ENCODE results near the gene TCF4.

Gene TCF4

GRCh38 chr18:55306359-55307024 lies 281.5 kb downstream of the TCF4 start:
- Histone ChIP-seq H3K79me1 (ENCODE audit: low read length) (no peaks in the 10 kb centered on the region), H3K23ac (ENCODE audit: low read length) (no peak overlapping the region), H2BK12ac (ENCODE audit: low read length) (no peak overlapping the region), H4K91ac (ENCODE audit: low read depth, low read length) (no peak overlapping the region), H4K8ac (ENCODE audit: low read depth, low read length) (no peak overlapping the region), H4K12ac (ENCODE audit: low read depth, low read length) (no peak overlapping the region), H3K18ac (ENCODE audit: low read length) (no peak overlapping the region), H3K4ac (ENCODE audit: low read depth, low read length) (no peak overlapping the region), H3K79me2 (ENCODE audit: control insufficient read depth, insufficient read depth, low read length, poor library complexity) (no peaks in the 10 kb centered on the region), H2BK120ac (ENCODE audit: insufficient read depth, low read length, poor library complexity) (no peak overlapping the region), H2AK5ac (ENCODE audit: low read length) (no peak overlapping the region), H3K4me3 (ENCODE audit: low read depth, low read length) (no peak overlapping the region), H3K36me3 (ENCODE audit: control insufficient read depth in 1 of 2, insufficient read depth in 2 of 2, low read length in 2 of 2) (peaks cover 0 to 3% of the 10 kb centered on the region in 2 experiments), H3K27ac (ENCODE audit: low read depth, low read length) (no peak overlapping the region), H3K4me2 (ENCODE audit: low read length) (no peak overlapping the region), H3K9me3 (ENCODE audit: insufficient read depth, low read depth, low read length) (no peaks in the 10 kb centered on the region), H3K9ac (ENCODE audit: low read length) (no peak overlapping the region), H3K4me1 (ENCODE audit: control insufficient read depth in 1 of 2, insufficient read depth in 2 of 2, low read length in 2 of 2) (peaks cover 0 to 2% of the 10 kb centered on the region in 2 experiments), H3K27me3 (ENCODE audit: insufficient read depth, low read length) (no peaks in the 10 kb centered on the region), H2BK5ac (ENCODE audit: low read depth, low read length, poor library complexity) (no peak overlapping the region), H2AFZ (ENCODE audit: insufficient read depth, low read length, poor library complexity) (no peak overlapping the region), H3K14ac (ENCODE audit: low read length) (no peak overlapping the region)
- WGBS (ENCODE audit: extremely low coverage, insufficient coverage, insufficient read length), result no CpG with 5 or more reads among the region's 2 CpGs
- no peak for DNase-seq

DNA sequence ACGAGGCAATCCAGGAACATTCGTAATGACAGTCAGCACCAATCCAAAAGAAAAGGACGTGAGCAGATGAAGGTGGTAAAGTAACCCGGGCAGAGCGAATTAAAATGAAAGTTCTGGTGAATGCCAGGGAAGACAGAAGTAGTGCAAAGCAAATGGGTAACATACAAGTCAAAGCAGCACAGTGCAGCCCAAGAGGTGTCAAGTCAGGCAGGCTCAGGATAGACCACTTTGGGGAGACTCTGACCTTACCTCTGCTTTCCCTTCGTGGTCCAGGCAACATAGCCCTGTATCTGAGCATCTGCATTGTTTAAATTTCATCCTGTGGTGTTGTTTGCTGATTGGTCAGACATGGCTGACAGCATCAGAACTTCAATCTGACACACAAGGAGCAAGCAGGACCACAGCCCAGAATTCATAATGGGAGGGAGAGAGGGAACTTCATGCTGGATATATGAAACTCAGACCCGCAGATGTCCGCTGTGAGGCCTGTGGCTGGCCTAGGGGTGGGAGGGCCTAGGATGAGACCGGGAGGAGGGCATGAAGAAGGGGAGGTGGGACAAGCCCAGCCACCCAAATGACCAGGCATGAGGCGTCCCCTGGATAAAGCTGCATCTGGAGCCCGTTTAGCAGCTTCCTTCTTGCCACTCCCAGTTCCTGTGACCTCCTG lies 285.7 kb downstream of the TCF4 start:
- WGBS (ENCODE audit: extremely low coverage, insufficient coverage, insufficient read length), result no CpG with 5 or more reads among the region's 11 CpGs

DNA sequence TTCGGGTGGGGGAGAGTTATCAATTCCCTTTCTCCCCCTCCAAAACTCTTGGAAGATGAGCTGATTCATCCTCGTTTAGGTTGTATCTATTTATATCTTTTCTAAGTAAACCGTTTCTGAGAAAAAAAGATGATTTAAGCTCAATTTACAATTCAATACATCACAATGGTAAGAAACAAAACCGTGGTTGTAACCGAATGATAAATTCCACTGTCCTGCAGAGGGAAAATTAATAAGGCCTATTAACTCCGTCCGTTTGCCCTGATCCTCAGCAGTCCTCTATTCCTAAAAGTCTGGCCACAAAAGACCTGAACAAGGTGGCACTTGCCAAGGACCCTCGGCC lies 286.2 kb downstream of the TCF4 start:
- Histone ChIP-seq H3K79me2 (ENCODE audit: control insufficient read depth, insufficient read depth, low read length, poor library complexity) (no peaks in the 10 kb centered on the region), H2BK5ac (ENCODE audit: low read depth, low read length, poor library complexity) (no peak overlapping the region)
- no CpG with 5 or more reads among the region's 8 CpGs for WGBS (ENCODE audit: extremely low coverage, insufficient coverage, insufficient read length)

More for the DNA sequence above, 285.7 kb downstream of the TCF4 start:
- Histone ChIP-seq H3K79me2 (ENCODE audit: control insufficient read depth, insufficient read depth, low read length, poor library complexity) (no peaks in the 10 kb centered on the region), H2AK5ac (ENCODE audit: low read length) (no peak overlapping the region), H3K36me3 (ENCODE audit: control insufficient read depth in 1 of 2, insufficient read depth in 2 of 2, low read length in 2 of 2) (no peaks in the 10 kb centered on the region), H3K4me3 (ENCODE audit: low read depth, low read length) (no peak overlapping the region), H3K79me1 (ENCODE audit: low read length) (no peaks in the 10 kb centered on the region), H3K4ac (ENCODE audit: low read depth, low read length) (no peak overlapping the region), H4K12ac (ENCODE audit: low read depth, low read length) (no peak overlapping the region), H3K9me3 (ENCODE audit: insufficient read depth, low read depth, low read length) (no peaks in the 10 kb centered on the region), H3K14ac (ENCODE audit: low read length) (no peak overlapping the region), H3K4me2 (ENCODE audit: low read length) (no peak overlapping the region), H3K9ac (ENCODE audit: low read length) (no peak overlapping the region), H4K91ac (ENCODE audit: low read depth, low read length) (no peak overlapping the region), H2BK12ac (ENCODE audit: low read length) (no peak overlapping the region), H2BK5ac (ENCODE audit: low read depth, low read length, poor library complexity) (no peak overlapping the region), H4K8ac (ENCODE audit: low read depth, low read length) (no peak overlapping the region), H2AFZ (ENCODE audit: insufficient read depth, low read length, poor library complexity) (no peak overlapping the region), H3K27ac (ENCODE audit: low read depth, low read length) (no peak overlapping the region), H3K27me3 (ENCODE audit: insufficient read depth, low read length) (no peaks in the 10 kb centered on the region), H3K23ac (ENCODE audit: low read length) (peak overlapping the region; percentile 70), H2BK120ac (ENCODE audit: insufficient read depth, low read length, poor library complexity) (no peak overlapping the region), H3K18ac (ENCODE audit: low read length) (no peak overlapping the region), H3K4me1 (ENCODE audit: control insufficient read depth in 1 of 2, insufficient read depth in 2 of 2, low read length in 2 of 2) (peaks cover 0 to 2% of the 10 kb centered on the region in 2 experiments)
- DNase-seq, result no peak

GRCh38 chr18:55300936-55301531 lies 287.0 kb downstream of the TCF4 start:
- Histone ChIP-seq H3K9me3 (ENCODE audit: insufficient read depth, low read depth, low read length) (no peaks in the 10 kb centered on the region), H3K36me3 (ENCODE audit: control insufficient read depth in 1 of 2, insufficient read depth in 2 of 2, low read length in 2 of 2) (no peaks in the 10 kb centered on the region), H3K79me2 (ENCODE audit: control insufficient read depth, insufficient read depth, low read length, poor library complexity) (no peaks in the 10 kb centered on the region), H3K27me3 (ENCODE audit: insufficient read depth, low read length) (no peaks in the 10 kb centered on the region), H2BK12ac (ENCODE audit: low read length) (no peak overlapping the region), H3K18ac (ENCODE audit: low read length) (no peak overlapping the region), H4K12ac (ENCODE audit: low read depth, low read length) (no peak overlapping the region), H3K9ac (ENCODE audit: low read length) (no peak overlapping the region), H3K79me1 (ENCODE audit: low read length) (no peaks in the 10 kb centered on the region), H3K14ac (ENCODE audit: low read length) (no peak overlapping the region), H3K23ac (ENCODE audit: low read length) (no peak overlapping the region), H2AK5ac (ENCODE audit: low read length) (no peak overlapping the region), H3K27ac (ENCODE audit: low read depth, low read length) (no peak overlapping the region), H4K91ac (ENCODE audit: low read depth, low read length) (no peak overlapping the region), H2BK5ac (ENCODE audit: low read depth, low read length, poor library complexity) (no peak overlapping the region), H3K4me3 (ENCODE audit: low read depth, low read length) (no peak overlapping the region), H2AFZ (ENCODE audit: insufficient read depth, low read length, poor library complexity) (no peak overlapping the region), H4K8ac (ENCODE audit: low read depth, low read length) (no peak overlapping the region), H3K4me2 (ENCODE audit: low read length) (no peak overlapping the region), H3K4me1 (ENCODE audit: control insufficient read depth in 1 of 2, insufficient read depth in 2 of 2, low read length in 2 of 2) (peaks cover 0 to 2% of the 10 kb centered on the region in 2 experiments), H3K4ac (ENCODE audit: low read depth, low read length) (no peak overlapping the region), H2BK120ac (ENCODE audit: insufficient read depth, low read length, poor library complexity) (no peak overlapping the region)
- no CpG with 5 or more reads among the region's 14 CpGs for whole genome bisulfite sequencing (ENCODE audit: extremely low coverage, insufficient coverage, insufficient read length)
- no peak for DNase-seq

More for the DNA sequence above, 286.2 kb downstream of the TCF4 start:
- Histone ChIP-seq H2BK12ac (ENCODE audit: low read length) (no peak overlapping the region), H4K8ac (ENCODE audit: low read depth, low read length) (no peak overlapping the region), H3K27ac (ENCODE audit: low read depth, low read length) (no peak overlapping the region), H3K9me3 (ENCODE audit: insufficient read depth, low read depth, low read length) (no peaks in the 10 kb centered on the region), H3K4me2 (ENCODE audit: low read length) (no peak overlapping the region), H3K36me3 (ENCODE audit: control insufficient read depth in 1 of 2, insufficient read depth in 2 of 2, low read length in 2 of 2) (no peaks in the 10 kb centered on the region), H2AFZ (ENCODE audit: insufficient read depth, low read length, poor library complexity) (no peak overlapping the region), H3K9ac (ENCODE audit: low read length) (no peak overlapping the region), H3K4me3 (ENCODE audit: low read depth, low read length) (no peak overlapping the region), H4K12ac (ENCODE audit: low read depth, low read length) (no peak overlapping the region), H3K18ac (ENCODE audit: low read length) (no peak overlapping the region), H3K27me3 (ENCODE audit: insufficient read depth, low read length) (no peaks in the 10 kb centered on the region), H3K23ac (ENCODE audit: low read length) (no peak overlapping the region), H4K91ac (ENCODE audit: low read depth, low read length) (no peak overlapping the region), H3K4ac (ENCODE audit: low read depth, low read length) (no peak overlapping the region), H2AK5ac (ENCODE audit: low read length) (no peak overlapping the region), H3K14ac (ENCODE audit: low read length) (no peak overlapping the region), H2BK120ac (ENCODE audit: insufficient read depth, low read length, poor library complexity) (no peak overlapping the region), H3K79me1 (ENCODE audit: low read length) (no peaks in the 10 kb centered on the region), H3K4me1 (ENCODE audit: control insufficient read depth in 1 of 2, insufficient read depth in 2 of 2, low read length in 2 of 2) (peaks cover 0 to 2% of the 10 kb centered on the region in 2 experiments)
- no peak for DNase-seq

All from trophoblast cell (in vitro differentiated cells and primary cell).